ENCODE measurements around the gene LUC7L.
"Not testable (repeated sequence)": the region's sequence is repeated elsewhere in the genome, so short reads cannot be mapped to it uniquely, and the experiment has no call there.

The LUC7L gene

GRCh38 chr16:165539-166374 is 63.5 kb downstream of the LUC7L start, which contains the start of gene HBM:
TSS of gene HBM (plus strand) at chr16:165978. CDS start at chr16:165998, 20 bp downstream.
- no peak for DNase-seq (ENCODE audit: low read depth)

GRCh38 chr16:164827-165538 is 64.3 kb downstream of the LUC7L start:
- DNase-seq (ENCODE audit: low read depth): no peak

GRCh38 chr16:164134-164823 is 65.0 kb downstream of the LUC7L start:
- not testable (repeated sequence) for DNase-seq (ENCODE audit: low read depth)

- not testable (repeated sequence) for DNase-seq (ENCODE audit: low read depth)
Measured at GRCh38 chr16:163696-164095, 65.6 kb downstream of the LUC7L start.

- not testable (repeated sequence) for DNase-seq (ENCODE audit: low read depth)
Measured at GRCh38 chr16:163139-163538, 66.1 kb downstream of the LUC7L start.

- DNase-seq (ENCODE audit: low read depth): no peak
Measured at GRCh38 chr16:162271-162991, 66.8 kb downstream of the LUC7L start.

GRCh38 chr16:160691-161190 is 68.5 kb downstream of the LUC7L start:
- no peak for DNase-seq (ENCODE audit: low read depth)

- not testable (repeated sequence) for DNase-seq (ENCODE audit: low read depth)
Measured at GRCh38 chr16:160242-160641, 69.0 kb downstream of the LUC7L start.

GRCh38 chr16:159136-159849 is 70.0 kb downstream of the LUC7L start:
- no peak for DNase-seq (ENCODE audit: low read depth)

GRCh38 chr16:155031-155398 is 74.2 kb downstream of the LUC7L start:
- DNase-seq (ENCODE audit: low read depth): no peak

- no peak for DNase-seq (ENCODE audit: low read depth)
Measured at GRCh38 chr16:154217-155030, 74.8 kb downstream of the LUC7L start.

- DNase-seq (ENCODE audit: low read depth): not testable (repeated sequence)
Measured at GRCh38 chr16:153550-154216, 75.6 kb downstream of the LUC7L start.

- not testable (repeated sequence) for DNase-seq (ENCODE audit: low read depth)
Measured at GRCh38 chr16:153129-153521, 76.1 kb downstream of the LUC7L start.

- DNase-seq (ENCODE audit: low read depth): no peak
Measured at GRCh38 chr16:152141-153128, 76.8 kb downstream of the LUC7L start, which contains the start of gene HBZ. TSS of gene HBZ (plus strand) at chr16:152644. CDS start at chr16:152910, 266 bp downstream.

- DNase-seq (ENCODE audit: low read depth): no peak
Measured at GRCh38 chr16:149024-149660, 80.1 kb downstream of the LUC7L start.

- DNase-seq (ENCODE audit: low read depth): no peak
Measured at GRCh38 chr16:146646-147045, 82.6 kb downstream of the LUC7L start.

GRCh38 chr16:144797-145252 is 84.4 kb downstream of the LUC7L start:
- no peak for DNase-seq (ENCODE audit: low read depth)

- no peak for DNase-seq (ENCODE audit: low read depth)
Measured at GRCh38 chr16:143456-143855, 85.8 kb downstream of the LUC7L start.

Data from GM04504 (cell line).